Globus pallidus (tissue), 1 donor: ENCODE results near the gene PDE4B.

Experiments
- DNase-seq: peaks from one replicate; pipeline ENCODE4 v3.0.0-alpha.2; 2015; ENCODE audit warnings: low spot score

PDE4B gene

GRCh38 chr1:65792669-65793358, at the start of gene PDE4B:
PDE4B (plus strand) TSS chr1:65792895.
- no peak for DNase-seq

GRCh38 chr1:65744731-65745130, 48.0 kb upstream of the PDE4B start:
- no peak for DNase-seq

GRCh38 chr1:65751961-65752360, 40.7 kb upstream of the PDE4B start:
- DNase-seq: no peak

GRCh38 chr1:65756616-65757015, 36.1 kb upstream of the PDE4B start:
- no peak for DNase-seq

GRCh38 chr1:65757531-65757930, 35.2 kb upstream of the PDE4B start:
- DNase-seq: no peak

- no peak for DNase-seq
These were observed 34.6 kb upstream of the PDE4B start for GRCh38 chr1:65758128-65758527.

GRCh38 chr1:65759516-65759915, 33.2 kb upstream of the PDE4B start:
- DNase-seq: no peak

- DNase-seq: no peak
These were observed 30.4 kb upstream of the PDE4B start for GRCh38 chr1:65762081-65762862.

- DNase-seq: no peak
These were observed 28.6 kb upstream of the PDE4B start for GRCh38 chr1:65764052-65764451.

- no peak for DNase-seq
These were observed 27.1 kb upstream of the PDE4B start for GRCh38 chr1:65765631-65766030.

GRCh38 chr1:65769636-65770035, 23.1 kb upstream of the PDE4B start:
- DNase-seq: no peak

- DNase-seq: no peak
These were observed 20.1 kb upstream of the PDE4B start for GRCh38 chr1:65772607-65773006.

GRCh38 chr1:65773391-65774123, 19.1 kb upstream of the PDE4B start:
- DNase-seq: no peak

GRCh38 chr1:65788762-65789161, 3.9 kb upstream of the PDE4B start:
- no peak for DNase-seq

GRCh38 chr1:65791396-65791795, 1.3 kb upstream of the PDE4B start:
- DNase-seq: no peak

- no peak for DNase-seq
These were observed 660 bp upstream of the PDE4B start for GRCh38 chr1:65791801-65792668.

- DNase-seq: no peak
These were observed 651 bp downstream of the PDE4B start for GRCh38 chr1:65793359-65793732.

- DNase-seq: no peak
These were observed 2.6 kb downstream of the PDE4B start for GRCh38 chr1:65795311-65795710.

GRCh38 chr1:65799601-65800000, 6.9 kb downstream of the PDE4B start:
- DNase-seq: no peak

- no peak for DNase-seq
These were observed 11.9 kb downstream of the PDE4B start for GRCh38 chr1:65804584-65804983.

- peak; percentile 50 for DNase-seq
These were observed 19.4 kb downstream of the PDE4B start for GRCh38 chr1:65812065-65812464.

GRCh38 chr1:65813956-65814355, 21.3 kb downstream of the PDE4B start:
- DNase-seq: peak; percentile 41
